SK-N-SH (cell line): Measurements from ENCODE around the gene FAM118A. TPM values are rescaled to one million over a fixed set of nuclear protein-coding genes. Genes with fewer than 3 reads are reported as not detected.
"Not testable (repeated sequence)": the region's sequence is repeated elsewhere in the genome, so short reads cannot be mapped to it uniquely, and the experiment has no call there.

Source experiments
- CTCF ChIA-PET: fragments of 300-600, 350-600 bp; formaldehyde crosslinking; extraction: SDS; loops from one replicate; lab custom pipeline; 2021; lab: Yijun Ruan, JAX
- POLR2A ChIA-PET: fragments of 350-600 bp; sonication (Branson Sonifier 250); formaldehyde crosslinking; extraction: SDS; loops from one replicate; lab custom pipeline; 2020; ENCODE audit warnings: antibody characterized with exemption, inconsistent platforms; lab: Yijun Ruan, JAX
- DNase-seq: peaks from one replicate; pipeline ENCODE4 v3.0.0; 2012
- H2AFZ ChIP-seq: fragments of 200-600 bp; sonication (generic); 2 replicates; pipeline ENCODE4 v1.8.1; 2016; ENCODE audit warnings: antibody characterized with exemption, mild to moderate bottlenecking, low read depth
- H3F3A ChIP-seq: fragments of 200-600 bp; sonication (generic); replicated peaks from 2 replicates; pipeline ENCODE3; 2016; ENCODE audit warnings: antibody characterized with exemption, mild to moderate bottlenecking; ENCODE audit not compliant: insufficient read depth
- H3K27ac ChIP-seq, 2 experiments: fragments of 200-500 bp in 1 of 2; fragments of 200-600 bp in 1 of 2; sonication (Bioruptor generic) in 1 of 2; sonication (generic), shearing (Covaris generic) in 1 of 2; 2 replicates each; pipeline versions ENCODE4 v1.5.1 to v1.6.1; 2014 to 2016; ENCODE audit warnings: low read depth in 2 of 2, inconsistent platforms in 1 of 2, low read length in 1 of 2, mild to moderate bottlenecking in 1 of 2, mixed read lengths in 1 of 2
- H3K27me3 ChIP-seq: fragments of 200-600 bp; sonication (generic), shearing (Covaris generic); 2 replicates; pipeline ENCODE4 v1.6.1; 2016; ENCODE audit warnings: mixed run types; ENCODE audit not compliant: insufficient read depth
- H3K36me3 ChIP-seq, 2 experiments: fragments of 200-500 bp in 1 of 2; fragments of 200-600 bp in 1 of 2; sonication (Bioruptor generic) in 1 of 2; sonication (generic) in 1 of 2; replicated peaks in 1 of 2; 2 replicates each; pipeline versions ENCODE3 to v1.5.1; 2014 to 2016; ENCODE audit warnings: low read length in 1 of 2, mild to moderate bottlenecking in 1 of 2; ENCODE audit not compliant: insufficient read depth in 2 of 2, control insufficient read depth in 1 of 2
- H3K4me1 ChIP-seq, 2 experiments: fragments of 200-500 bp in 1 of 2; fragments of 200-600 bp in 1 of 2; sonication (Bioruptor generic) in 1 of 2; sonication (generic), shearing (Covaris generic) in 1 of 2; 2 replicates each; pipeline versions ENCODE4 v1.5.1 to v1.6.1; 2014 to 2016; ENCODE audit warnings: low read depth in 1 of 2, low read length in 1 of 2, mixed run types in 1 of 2; ENCODE audit not compliant: insufficient read depth in 2 of 2, control insufficient read depth in 1 of 2
- H3K4me2 ChIP-seq: fragments of 200-600 bp; sonication (generic), shearing (Covaris generic); 2 replicates; pipeline ENCODE4 v1.6.1; 2017; ENCODE audit warnings: mixed run types
- H3K4me3 ChIP-seq, 2 experiments: fragments of 200-500 bp in 1 of 2; fragments of 200-600 bp in 1 of 2; sonication (Bioruptor generic) in 1 of 2; sonication (generic), shearing (Covaris generic) in 1 of 2; 2 replicates each; pipeline versions ENCODE4 v1.5.1 to v1.8.1; 2014 to 2016; ENCODE audit warnings: low read depth in 2 of 2, inconsistent platforms in 1 of 2, low read length in 1 of 2, mild to moderate bottlenecking in 1 of 2, mixed read lengths in 1 of 2, moderate library complexity in 1 of 2
- H3K79me2 ChIP-seq: fragments of 200-600 bp; sonication (generic); 2 replicates; pipeline ENCODE4 v1.8.1; 2017; ENCODE audit warnings: mild to moderate bottlenecking; ENCODE audit not compliant: insufficient read depth
- H3K9ac ChIP-seq: fragments of 200-600 bp; sonication (generic); 2 replicates; pipeline ENCODE4 v1.6.1; 2017; ENCODE audit warnings: mixed run types
- H3K9me2 ChIP-seq: fragments of 200-600 bp; sonication (generic); 2 replicates; pipeline ENCODE4 v1.6.1; 2017; ENCODE audit warnings: mixed run types
- H3K9me3 ChIP-seq: fragments of 200-600 bp; sonication (generic); 2 replicates; pipeline ENCODE4 v1.6.1; 2017; ENCODE audit warnings: mixed run types, mild to moderate bottlenecking, moderate library complexity
- H4K20me1 ChIP-seq: fragments of 200-600 bp; sonication (generic); 2 replicates; pipeline ENCODE4 v1.6.1; 2017; ENCODE audit warnings: mild to moderate bottlenecking, mixed run types; ENCODE audit not compliant: insufficient read depth
- CHD2 ChIP-seq: fragments of 150-350 bp; IDR thresholded peaks from 2 replicates; pipeline ENCODE4 v1.6.1; 2018; ENCODE audit warnings: low read length; ENCODE audit not compliant: partially characterized antibody
- CTCF ChIP-seq: fragments of 200-600 bp; sonication (generic); IDR thresholded peaks from 2 replicates; pipeline ENCODE4 v1.6.1; 2017; ENCODE audit warnings: antibody characterized with exemption, mild to moderate bottlenecking, moderate library complexity
- ELF1 ChIP-seq: IDR thresholded peaks from 2 replicates; pipeline ENCODE4 v1.4.0; 2012
- EP300 ChIP-seq, 2 experiments: IDR thresholded peaks; 2 replicates each; pipeline versions ENCODE4 v1.4.0 to v1.6.1; 2012; ENCODE audit warnings: borderline replicate concordance in 1 of 2, low read depth in 1 of 2, low read length in 1 of 2
- EZH2phosphoT487 ChIP-seq: fragments of 200-600 bp; sonication (generic); IDR thresholded peaks from 2 replicates; pipeline ENCODE4 v1.6.1; 2017; ENCODE audit warnings: low read depth, mixed run types, mild to moderate bottlenecking, antibody characterized with exemption, moderate library complexity, borderline replicate concordance
- FOSL2 ChIP-seq: IDR thresholded peaks from 2 replicates; pipeline ENCODE4 v1.4.0; 2012; ENCODE audit warnings: low read depth, mild to moderate bottlenecking, moderate library complexity, borderline replicate concordance
- GATA2 ChIP-seq: sonication (generic); formaldehyde crosslinking; IDR thresholded peaks from 2 replicates; pipeline ENCODE4 v1.5.0; 2020; ENCODE audit warnings: mild to moderate bottlenecking, missing genetic modification reagents
- IRF3 ChIP-seq: fragments of 150-350 bp; IDR thresholded peaks from 2 replicates; pipeline ENCODE4 v1.6.1; 2016; ENCODE audit warnings: mild to moderate bottlenecking, low read depth, low read length
- MXI1 ChIP-seq: IDR thresholded peaks from 2 replicates; pipeline ENCODE4 v1.6.1; 2012; ENCODE audit warnings: mild to moderate bottlenecking, low read depth, low read length, improper control_type of control experiment
- RAD21 ChIP-seq: IDR thresholded peaks from 2 replicates; pipeline ENCODE4 v1.6.1; 2012; ENCODE audit warnings: mild to moderate bottlenecking, low read length
- RFX5 ChIP-seq: IDR thresholded peaks from 2 replicates; pipeline ENCODE4 v1.6.1; 2012; ENCODE audit warnings: mild to moderate bottlenecking, improper control_type of control experiment, low read length
- SMC3 ChIP-seq: IDR thresholded peaks from 2 replicates; pipeline ENCODE4 v1.6.1; 2012; ENCODE audit warnings: low read depth, low read length, improper control_type of control experiment
- TAF1 ChIP-seq: IDR thresholded peaks from 2 replicates; pipeline ENCODE4 v1.6.1; 2012; ENCODE audit warnings: low read depth, mild to moderate bottlenecking, low read length, moderate library complexity, borderline replicate concordance
- TCF12 ChIP-seq: IDR thresholded peaks from 2 replicates; pipeline ENCODE4 v1.4.0; 2012
- USF1 ChIP-seq: IDR thresholded peaks from 2 replicates; pipeline ENCODE4 v1.4.0; 2012; ENCODE audit warnings: low read depth, borderline replicate concordance
- USF2 ChIP-seq: fragments of 150-350 bp; IDR thresholded peaks from 2 replicates; pipeline ENCODE4 v1.6.1; 2017; ENCODE audit warnings: antibody characterized with exemption, low read length, low read depth, borderline replicate concordance
- ZBTB33 ChIP-seq: IDR thresholded peaks from 2 replicates; pipeline ENCODE4 v1.4.0; 2012; ENCODE audit warnings: low read depth, borderline replicate concordance
- WGBS: methylation state at CpG from one replicate; pipeline ENCODE4 v1.1.6; 2017; ENCODE audit warnings: low lambda C conversion rate; 5-methylcytosine and 5-hydroxymethylcytosine counted together
- polyA plus RNA-seq, 3 experiments: library from polyadenylated mRNA; depleted of rRNA; stranded (reverse); fragments of >200 nt; gene quantifications; 2 replicates each; pipeline ENCODE4 v1.2.3, GENCODE V29; 2012

Gene FAM118A
- polyA plus RNA-seq, 1 of the 3 experiments (the other 2 are of a cell fraction): 11.3 TPM

GRCh38 chr22:45324311-45324711 lies 14.6 kb downstream of the FAM118A start:
- H2AFZ ChIP-seq: no peak overlapping the region
- H3K27ac ChIP-seq: no peak overlapping the region
- TF ChIP-seq TCF12 (no peak), USF1 (no peak), TAF1 (no peak), USF2 (no peak), MXI1 (no peak), IRF3 (no peak), GATA2 (no peak), CTCF (no peak), ELF1 (no peak), EZH2phosphoT487 (no peak), SMC3 (no peak), FOSL2 (no peak), ZBTB33 (no peak), CHD2 (no peak), EP300 (IDR thresholded peaks at IDR 0.05; ENCODE audit: borderline replicate concordance in 1 of 2, low read depth in 1 of 2, low read length in 1 of 2) (no peak), RAD21 (no peak), RFX5 (no peak)
- H3K9ac ChIP-seq: no peak overlapping the region
- WGBS: 97% methylated on average over 12 of the region's 12 CpGs
- peaks cover 3% of the 10 kb centered on the region for H3F3A ChIP-seq
- peaks cover 2 to 32% of the 10 kb centered on the region in 2 experiments for H3K4me1 ChIP-seq
- ChIA-PET POLR2A (interaction anchor here (1.0 kb wide), 1 partner anchor 10 kb away, joined by 3 read pairs; no protein-coding TSS in a partner anchor), CTCF (interaction anchor here (1.6 to 1.9 kb wide), 2 partner anchors 12 to 229 kb away, joined by 3 to 7 read pairs; no protein-coding TSS in a partner anchor)
- H3K9me3 ChIP-seq: no peaks in the 10 kb centered on the region
- H3K79me2 ChIP-seq: peaks cover 25% of the 10 kb centered on the region
- DNase-seq: no peak
- H4K20me1 ChIP-seq: no peaks in the 10 kb centered on the region
- H3K9me2 ChIP-seq: no peaks in the 10 kb centered on the region
- H3K4me2 ChIP-seq: no peak overlapping the region
- H3K4me3 ChIP-seq: no peak overlapping the region
- no peaks in the 10 kb centered on the region for H3K27me3 ChIP-seq
- H3K36me3 ChIP-seq: peaks cover 6 to 17% of the 10 kb centered on the region in 2 experiments

DNA sequence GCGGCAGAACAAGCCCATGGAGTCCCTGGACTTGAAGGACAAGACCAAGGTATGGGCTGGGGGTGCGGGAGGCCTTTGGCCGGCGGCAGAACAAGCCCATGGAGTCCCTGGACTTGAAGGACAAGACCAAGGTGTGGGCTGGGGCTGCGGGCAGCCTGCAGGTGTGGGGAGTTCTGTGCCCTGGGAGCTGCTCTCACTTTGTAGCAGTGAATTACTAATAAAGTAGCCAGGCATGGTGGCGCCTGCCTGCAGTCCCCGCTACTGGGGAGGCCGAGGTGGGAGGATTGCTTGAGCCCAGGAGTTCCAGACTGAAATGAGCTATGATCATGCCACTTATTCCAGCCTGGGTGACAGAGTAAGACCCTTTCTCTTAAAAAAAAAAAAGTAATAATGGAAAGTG lies 18.5 kb downstream of the FAM118A start:
- H3K9ac ChIP-seq, H3K4me3 ChIP-seq, H3K27me3 ChIP-seq, H3K79me2 ChIP-seq, H3K4me2 ChIP-seq, POLR2A ChIA-PET, H3K9me2 ChIP-seq, H3K9me3 ChIP-seq, H4K20me1 ChIP-seq, H2AFZ ChIP-seq, H3F3A ChIP-seq, DNase-seq: not testable (repeated sequence)
- H3K4me1 ChIP-seq: peaks cover 0 to 34% of the 10 kb centered on the region in 2 experiments; a peak in 2 of 4 replicates
- H3K36me3 ChIP-seq: peaks cover 2 to 24% of the 10 kb centered on the region in 2 experiments
- H3K27ac ChIP-seq: peak overlapping the region in 1 of 2 experiments; percentile 95; a peak in 2 of 4 replicates
- 100% methylated on average over 3 of the region's 8 CpGs for WGBS
- CTCF ChIA-PET: interaction anchor here (0.8 kb wide), 1 partner anchor 17 kb away, joined by 3 read pairs; no protein-coding TSS in a partner anchor
